NCI-H748 (cell line): ENCODE results near the gene SEC16A.

ENCODE experiments used
- DNase-seq: peaks from one replicate; lab custom pipeline; 2025; ENCODE audit not compliant: unreplicated experiment; lab: John Stamatoyannopoulos, UW

The SEC16A gene

DNA sequence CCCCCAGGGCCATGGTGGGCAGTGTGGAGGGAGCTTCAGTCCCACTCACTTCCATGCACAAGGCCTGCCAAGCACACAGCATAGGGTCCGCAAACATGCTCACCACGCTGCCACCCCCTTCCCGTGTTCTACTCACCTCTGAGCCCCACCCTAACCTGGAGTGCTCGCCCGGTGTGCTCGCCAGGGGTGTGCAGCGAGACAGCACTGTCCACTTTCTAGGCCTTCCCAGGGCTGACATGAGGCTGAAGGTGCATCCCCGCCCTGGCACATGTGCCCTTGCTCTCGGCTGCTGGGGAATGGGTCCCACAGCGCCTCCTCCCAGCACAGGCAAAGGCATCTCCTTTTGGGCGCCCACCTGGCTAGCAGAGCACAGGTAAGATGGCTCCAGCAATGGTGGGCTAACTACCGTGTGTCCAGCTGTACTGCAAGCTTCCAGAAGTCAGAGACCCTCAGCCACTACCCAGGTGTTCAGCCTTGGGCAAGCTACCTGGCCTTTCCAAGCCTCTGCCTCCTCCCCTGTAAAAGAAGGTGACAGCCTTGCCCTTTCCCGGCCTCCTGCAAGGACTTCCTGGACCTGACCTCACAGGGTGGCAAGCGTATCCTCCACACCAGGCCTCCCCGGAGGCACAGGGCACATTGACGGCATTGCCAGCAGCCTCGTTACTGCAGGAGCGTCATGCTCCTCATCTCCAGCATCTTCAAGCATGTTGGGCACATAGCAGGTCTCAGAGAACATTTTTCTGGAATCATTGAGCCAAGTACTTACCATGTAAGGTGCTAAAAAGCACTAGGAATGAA lies 4.2 kb upstream of the SEC16A start:
- no peak for DNase-seq

DNA sequence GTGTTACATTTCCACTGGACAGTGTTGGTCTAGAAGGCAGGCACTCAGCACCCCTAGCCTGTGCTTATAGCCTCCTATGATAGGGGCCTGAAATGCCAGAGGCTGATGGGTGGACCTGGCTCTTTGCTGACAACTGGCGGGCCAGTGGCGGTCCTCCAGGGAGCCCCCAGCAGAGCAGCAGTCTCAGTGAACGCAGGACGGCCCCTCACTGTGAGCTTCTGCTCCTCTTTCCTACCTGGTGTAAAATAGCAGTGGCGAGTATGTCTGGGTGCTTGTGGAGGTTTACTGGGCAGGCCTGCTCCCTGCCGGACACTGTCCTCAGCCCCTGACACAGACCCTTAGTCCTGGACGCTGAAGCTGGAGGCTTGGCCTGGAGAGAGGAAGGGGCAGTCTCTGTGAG lies 3.3 kb upstream of the SEC16A start:
- DNase-seq, result no peak

DNA sequence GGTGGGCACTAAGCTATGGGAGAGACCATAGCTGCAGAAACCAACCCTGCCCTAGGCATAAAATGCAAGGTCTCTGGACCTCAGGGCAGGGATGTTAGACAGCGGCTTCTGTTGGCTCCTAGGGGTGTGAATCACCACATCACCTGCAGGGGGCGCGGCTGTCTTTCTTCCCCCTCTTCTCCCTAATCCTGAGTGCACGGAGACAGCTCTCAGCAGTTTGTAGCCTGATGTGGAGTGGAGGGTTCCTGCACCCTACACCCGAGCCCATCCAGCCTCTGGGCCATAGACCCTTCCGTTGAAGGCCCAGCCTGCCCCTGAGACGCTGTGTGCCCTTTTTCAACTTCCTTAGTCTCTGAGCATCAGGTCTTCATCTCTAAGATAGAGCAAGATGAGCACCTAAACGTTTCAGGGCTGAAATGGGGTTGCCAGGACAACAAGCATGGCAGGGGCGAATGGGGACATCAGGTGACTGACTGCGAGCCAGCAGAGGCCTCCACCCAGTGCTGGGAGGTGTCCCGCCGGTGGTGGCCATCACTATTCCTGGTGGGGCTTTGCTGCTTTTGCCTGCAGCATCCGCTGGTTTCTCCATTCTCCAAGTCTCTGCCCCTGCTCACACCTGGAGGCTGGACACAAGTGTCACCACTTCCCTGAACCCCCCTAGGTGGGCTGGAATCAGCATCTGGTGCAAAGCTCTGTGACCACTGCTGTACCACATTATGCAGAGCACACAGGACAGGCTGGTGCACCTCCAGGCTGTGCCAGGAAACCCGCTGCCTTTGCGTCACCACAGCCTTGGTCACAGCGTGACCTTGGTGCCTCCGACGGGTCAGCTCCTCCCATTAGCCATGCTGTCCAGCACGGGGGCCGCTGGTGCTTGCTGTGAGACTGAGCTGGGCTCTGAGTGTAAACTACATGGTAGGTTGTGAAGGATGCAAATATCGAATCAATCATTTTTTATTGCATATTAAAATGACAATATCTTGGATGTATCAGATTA lies 2.5 kb upstream of the SEC16A start:
- peak; percentile 78 for DNase-seq

DNA sequence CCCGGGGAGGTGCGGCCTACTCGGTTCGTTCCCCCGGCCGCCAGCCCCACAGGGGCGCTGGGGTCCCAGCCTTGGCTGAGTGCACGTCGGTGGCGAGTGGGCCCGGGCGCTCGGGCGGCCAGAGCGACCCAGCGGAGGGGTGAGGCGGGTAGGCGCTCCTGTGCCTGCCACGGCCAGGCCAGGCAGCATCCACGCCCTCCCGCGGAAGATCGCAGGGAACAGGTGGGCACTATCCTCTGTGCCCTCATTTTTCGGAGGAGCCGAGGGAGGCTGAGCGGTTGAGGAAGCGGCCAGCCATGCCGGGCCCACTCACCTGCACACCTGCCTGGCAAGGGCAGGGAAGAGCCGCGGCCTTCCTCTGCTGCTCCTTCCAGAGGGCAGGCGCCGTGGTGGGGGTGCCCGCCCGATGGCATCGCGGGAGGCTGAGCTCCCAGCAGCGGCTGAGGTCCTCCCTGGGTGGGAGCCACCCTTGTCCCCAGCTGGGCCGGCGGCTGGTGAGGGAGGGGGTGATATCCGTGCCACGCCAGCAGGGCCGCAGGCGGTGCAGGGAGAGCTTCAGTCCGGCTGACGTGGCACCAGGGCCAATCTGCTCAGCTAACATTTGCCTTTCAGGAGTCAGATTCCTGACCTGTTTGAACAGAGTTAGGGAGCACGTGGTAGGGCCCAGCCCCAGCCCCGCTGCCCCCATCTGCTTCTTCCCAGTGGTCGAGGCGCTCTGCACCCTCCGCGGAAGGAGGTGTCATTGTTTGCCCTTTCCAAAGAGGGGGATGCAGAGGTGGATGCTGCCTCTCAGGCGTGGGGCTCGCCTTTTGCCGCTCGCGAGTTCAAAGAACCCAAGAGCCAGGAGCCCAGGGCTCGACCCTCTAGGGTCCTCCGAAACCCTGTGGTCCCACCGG lies 1.6 kb upstream of the SEC16A start:
- peak; percentile 48 for DNase-seq

DNA sequence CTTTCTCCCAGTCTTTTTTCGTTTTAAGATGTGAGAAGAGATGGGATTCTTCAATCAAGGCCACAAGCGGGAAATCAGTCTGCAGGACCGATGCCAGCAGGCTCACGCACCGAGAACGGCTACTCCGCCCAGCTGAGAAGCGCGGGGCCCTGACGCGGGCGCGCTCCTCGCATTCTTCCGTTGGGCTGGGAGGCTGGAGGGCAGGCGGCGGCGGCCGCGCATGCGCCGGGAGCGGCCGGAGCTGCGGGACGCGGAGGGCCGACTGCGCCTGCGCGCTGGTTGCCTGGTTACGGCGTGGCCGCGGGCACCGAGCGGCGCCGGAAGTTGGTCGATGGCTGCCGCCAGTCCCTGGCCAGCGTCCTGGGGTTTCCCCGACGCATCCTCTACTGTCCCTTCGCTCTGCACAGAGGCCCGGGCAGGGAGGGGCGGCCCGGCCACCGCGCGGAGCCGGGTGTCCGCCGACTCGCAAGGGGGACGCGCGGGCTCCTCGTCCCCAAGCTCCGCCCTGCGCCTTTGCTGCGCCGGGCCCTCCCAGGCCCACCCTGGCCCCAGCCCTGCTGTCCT lies 831 bp upstream of the SEC16A start:
- peak; percentile 93 for DNase-seq

DNA sequence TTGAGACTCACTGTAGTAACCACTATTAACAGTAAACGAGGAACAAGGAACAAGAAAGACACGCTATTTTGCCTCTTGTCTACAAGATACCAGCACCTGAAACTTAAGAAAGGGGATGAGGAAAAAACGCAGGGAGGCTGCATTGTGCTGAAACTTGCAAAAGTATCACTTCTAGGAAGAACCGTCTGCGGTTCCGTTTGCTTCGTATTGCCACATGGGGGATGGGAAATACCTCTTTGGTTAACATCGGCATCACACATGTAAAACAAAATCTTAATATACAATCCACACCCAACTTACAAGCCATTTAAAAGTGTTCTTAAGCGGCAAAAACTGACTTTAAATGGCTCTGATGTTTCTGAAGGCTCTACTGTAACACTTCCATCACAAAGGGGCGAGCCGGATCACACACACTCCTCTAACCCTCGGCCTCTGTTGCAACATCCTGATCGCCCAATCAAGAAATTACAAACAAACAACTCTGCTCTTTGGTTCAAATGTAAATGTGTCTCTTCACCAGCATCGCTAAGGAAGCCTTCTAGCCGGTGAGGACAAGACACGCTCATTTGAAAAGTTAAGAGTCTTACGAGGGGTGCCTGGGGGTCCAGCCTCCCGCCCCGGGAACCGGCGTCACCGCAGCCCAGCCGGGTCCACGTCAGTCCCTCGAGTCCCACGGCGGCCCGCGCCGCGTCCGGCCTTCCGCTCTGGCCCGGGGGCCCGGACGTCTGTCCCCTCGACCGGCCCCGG lies 621 bp downstream of the SEC16A start:
- DNase-seq, result peak; percentile 40

DNA sequence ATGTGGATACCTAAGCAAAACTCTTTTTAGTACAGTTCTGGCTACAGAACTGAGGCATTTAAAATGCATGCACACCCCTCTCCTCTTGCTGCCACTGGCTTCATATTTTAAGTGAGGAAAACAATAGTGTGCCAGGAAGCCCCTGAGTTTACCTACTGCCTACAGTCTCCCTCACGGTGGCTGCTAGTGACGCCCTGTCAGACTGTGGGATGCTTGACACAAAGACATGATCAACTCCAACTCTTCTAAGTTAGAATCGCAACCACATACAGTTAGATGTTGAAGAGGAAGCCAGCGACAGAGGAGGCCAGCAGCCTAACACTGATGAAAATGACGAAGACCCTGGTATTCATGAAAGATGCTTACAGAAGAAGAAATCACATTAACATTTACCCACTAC lies 1.3 kb downstream of the SEC16A start:
- no peak for DNase-seq

DNA sequence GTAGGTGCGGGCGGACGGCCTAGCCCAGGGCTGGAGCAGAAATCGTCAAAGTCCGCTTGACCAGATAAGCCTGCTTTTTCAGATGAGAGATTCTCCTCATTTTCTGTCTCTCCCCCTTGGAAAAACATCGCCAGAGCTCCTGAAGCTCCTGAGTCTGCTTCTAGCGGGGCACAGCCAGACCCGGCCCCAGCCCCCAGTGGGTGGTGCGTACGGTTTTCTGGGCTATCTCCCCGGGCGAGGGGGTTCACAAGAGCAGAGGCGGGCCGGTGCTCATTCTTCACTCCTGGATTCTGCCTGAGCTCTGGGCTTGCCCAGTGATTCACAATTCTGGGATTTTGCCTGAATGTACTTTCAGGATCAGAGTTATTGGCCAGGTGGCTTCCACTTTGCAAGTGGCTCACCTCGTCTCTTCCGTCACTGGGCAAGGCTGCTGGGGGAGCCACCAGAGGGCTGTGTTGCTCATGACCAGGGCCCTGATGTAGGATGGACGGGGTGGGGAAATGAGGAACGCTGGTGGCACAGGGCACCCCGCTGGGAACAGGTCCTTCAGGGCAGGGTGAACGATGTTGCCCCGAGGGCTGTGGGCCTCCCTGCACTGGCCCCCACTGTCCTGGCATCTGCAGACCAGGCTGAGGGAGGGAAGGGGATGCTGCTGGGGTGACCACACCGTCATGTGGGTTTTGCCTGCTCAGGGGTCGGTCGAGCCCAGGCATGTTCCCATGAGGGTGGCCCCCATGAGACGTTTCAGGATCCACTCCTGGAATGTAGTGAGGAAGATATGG lies 6.3 kb downstream of the SEC16A start:
- no peak for DNase-seq

DNA sequence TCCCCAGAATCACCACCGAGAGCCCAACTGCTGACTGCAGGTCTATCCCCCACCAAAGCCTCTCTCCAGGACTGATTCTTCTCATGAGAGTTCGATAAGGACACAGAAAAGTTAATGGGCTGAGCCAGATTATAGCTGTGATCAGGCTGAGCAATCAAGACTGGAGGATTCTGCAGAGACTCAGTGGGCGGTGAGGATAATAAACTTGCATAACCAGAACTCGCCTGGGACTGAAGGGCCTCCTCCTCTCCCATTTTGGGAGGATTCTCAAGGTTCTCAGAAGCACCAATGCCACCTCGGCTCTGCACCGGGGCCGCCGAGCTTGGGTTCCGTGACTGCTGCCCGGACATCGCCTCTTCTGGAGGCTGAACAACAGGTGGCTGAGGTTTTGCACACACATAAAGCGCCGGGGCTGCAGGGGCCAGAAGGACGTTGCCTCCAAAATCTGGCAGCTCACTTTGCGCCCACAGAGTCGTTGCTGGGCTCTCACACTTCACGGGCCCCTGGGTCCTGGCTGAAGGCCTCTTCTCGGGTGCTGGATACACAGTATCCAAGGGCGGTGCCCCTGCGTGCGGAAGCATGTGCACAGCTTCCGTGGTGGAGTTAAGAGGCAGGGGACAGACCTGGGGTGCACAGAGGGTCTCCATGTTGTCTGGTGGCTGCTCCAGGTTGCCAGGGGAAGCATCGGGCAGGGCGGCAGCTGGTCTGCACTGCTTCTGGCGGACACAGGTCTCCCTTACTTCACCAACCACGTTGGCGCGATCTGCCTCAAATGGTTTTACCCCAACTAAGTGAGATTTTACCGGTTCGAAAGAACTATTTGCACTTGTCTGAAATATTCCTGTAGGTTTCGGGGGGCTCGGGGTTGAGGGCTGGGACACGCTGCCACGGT lies 7.6 kb downstream of the SEC16A start:
- no peak for DNase-seq

DNA sequence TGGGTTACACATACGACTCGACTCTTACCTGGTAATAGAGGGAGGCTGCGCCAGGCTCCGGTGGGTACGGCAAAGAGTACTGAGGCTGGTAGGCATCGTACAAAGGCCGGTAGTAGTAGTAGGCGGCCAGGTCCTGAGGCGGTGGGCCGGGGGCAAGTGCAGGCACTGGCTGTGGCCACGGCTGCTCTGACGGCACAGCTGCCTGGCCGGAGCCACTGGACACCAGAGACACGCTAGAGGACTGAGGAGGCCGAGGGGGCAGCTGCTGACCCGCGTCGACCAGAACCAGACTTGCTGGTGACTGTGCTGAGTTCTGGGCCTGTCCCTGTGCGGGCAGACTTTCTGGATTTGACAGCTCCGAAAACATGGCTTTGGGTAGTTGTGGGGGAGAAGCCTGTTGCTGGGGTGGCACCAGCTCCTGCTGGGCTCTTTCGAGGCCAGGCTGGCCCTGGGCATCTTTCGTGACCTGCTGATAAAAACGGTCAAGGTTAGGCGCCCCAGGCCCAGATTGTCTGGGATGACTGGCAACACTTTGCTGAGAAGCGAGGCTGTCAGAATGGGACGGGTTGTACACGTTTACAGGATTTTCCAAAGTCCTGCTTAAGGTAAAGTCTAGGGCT lies 8.7 kb downstream of the SEC16A start:
- DNase-seq, result no peak

DNA sequence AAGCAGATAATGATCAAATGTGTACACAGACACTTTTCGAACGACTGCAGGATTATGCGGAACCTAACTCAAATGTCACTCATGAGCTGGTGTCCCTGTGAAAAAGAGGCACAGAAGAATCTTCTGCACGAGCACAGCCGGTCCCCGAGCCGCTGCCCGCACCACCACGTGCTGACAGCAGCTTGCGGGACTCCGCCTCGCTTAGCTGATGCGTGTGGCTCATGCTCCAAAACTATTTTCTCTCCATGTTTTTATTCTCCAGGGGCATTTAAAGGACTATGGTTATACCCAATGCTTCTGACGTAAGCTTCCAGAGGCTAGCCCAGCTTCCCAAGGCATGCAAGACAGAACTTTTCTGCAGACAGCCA lies 9.5 kb downstream of the SEC16A start:
- no peak for DNase-seq

DNA sequence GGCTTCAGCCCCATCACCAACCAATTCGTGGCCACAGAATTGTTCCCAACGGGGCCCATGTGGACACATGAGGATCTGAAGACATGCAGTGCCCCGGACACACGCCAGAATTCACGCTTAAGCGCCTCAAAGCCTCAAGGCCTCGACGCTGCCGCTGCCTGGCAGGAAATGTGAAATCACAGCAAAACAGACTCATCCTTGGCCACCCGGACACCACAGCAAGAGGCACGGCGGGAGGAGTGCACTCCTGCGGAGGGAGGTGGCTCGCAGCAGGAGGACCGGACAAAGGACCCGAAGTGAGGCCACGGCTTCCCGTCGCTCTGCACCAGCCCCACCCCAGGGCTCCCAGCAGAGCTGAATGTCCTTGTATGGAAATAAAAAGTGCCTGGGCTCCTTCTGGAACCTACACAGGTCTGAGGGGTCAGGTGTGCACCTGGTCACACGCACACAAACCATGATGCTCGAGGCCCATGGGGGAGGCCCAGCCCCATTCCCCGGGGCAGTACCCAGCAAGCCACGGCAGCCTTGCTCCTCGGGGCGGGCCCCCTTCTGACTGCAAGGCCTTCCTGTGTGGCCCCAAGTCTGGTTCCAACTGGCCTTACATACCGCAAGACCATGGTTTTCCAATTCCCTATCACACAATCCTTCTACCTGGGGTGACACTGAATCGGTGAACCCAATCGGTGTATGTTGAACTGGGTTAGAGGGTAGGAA lies 10.0 kb downstream of the SEC16A start:
- no peak for DNase-seq

DNA sequence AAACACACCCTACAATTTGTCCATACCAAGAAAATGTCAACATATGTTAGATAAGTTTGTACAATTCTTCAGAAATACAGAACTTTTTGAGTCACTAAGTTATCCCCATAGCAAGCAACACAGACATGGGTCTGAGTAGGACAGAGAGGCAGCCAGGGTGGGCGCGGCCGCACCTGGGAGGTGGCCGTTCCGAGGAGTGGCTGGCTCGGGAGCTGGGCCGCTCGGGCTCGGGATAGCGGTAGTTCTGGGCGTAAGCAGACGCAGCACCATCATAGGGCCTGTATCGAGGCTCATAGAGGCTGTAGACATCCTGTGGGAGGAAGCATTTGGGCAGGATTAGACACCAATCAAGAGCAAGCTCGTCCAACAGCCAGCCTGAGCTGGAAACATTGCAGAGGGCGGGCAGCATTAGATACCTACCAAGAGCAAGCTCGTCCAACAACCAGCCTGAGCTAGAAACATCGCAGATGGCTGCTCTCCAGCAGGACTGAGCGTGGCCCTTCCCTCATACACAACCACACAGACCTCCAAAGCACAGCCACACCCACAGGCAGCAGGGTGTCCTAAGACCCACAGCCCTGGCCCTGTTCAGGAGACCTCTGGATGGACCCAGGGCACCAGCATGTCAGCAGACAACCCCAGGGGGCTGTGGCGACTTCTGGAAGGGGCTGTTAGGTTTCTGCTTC lies 10.9 kb downstream of the SEC16A start:
- no peak for DNase-seq

DNA sequence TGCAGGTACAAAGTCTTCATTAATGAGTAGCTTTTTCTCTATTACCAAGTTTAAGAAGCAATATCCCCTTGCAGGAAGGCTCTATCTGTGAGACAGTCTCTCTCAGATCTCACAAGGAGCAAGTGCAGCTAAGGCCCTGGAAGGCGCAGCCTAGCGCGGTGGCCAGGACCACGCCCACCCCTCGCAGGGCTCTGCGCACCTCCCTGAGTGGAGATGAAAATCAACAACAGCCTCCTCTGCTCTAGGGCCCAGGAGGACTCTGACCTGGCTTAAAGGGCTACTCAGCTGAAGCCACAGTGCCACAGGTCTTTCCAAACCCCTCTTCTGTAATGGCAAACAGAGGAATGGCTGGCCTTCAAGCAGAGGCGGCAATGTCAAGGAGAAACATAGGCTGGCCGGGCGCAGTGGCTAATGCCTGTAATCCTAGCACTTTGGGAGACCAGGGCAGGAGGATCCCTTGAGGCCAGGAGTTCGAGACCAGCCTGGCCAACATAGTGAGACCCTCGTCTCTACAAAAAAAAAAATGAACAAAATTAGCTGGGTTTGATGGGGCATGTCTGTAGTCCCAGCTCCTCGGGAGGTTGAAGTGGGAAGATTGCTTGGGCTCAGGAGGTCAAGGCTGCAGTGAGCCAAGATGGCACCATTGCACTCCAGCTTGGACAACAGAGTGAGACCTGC lies 11.9 kb downstream of the SEC16A start:
- DNase-seq, result no peak

DNA sequence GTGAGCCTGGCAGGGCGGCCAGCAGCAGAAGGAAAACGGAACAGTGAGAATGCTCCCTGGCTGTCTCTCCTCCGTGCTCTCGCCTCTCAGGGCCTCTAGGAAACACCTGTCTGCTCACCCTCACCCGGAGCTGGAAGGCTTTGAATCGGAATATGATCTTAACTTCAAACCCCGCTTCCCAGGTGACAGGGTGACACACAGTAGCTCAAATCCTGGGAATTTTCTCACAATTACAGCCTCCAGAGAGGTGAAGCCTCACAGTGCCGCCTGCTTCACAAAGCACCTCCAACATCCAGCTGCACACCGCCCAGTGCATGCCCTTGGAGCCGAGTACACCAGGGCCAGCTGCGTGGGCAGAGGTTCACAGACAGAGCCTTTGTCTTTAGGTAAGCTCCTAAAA lies 12.5 kb downstream of the SEC16A start:
- no peak for DNase-seq

DNA sequence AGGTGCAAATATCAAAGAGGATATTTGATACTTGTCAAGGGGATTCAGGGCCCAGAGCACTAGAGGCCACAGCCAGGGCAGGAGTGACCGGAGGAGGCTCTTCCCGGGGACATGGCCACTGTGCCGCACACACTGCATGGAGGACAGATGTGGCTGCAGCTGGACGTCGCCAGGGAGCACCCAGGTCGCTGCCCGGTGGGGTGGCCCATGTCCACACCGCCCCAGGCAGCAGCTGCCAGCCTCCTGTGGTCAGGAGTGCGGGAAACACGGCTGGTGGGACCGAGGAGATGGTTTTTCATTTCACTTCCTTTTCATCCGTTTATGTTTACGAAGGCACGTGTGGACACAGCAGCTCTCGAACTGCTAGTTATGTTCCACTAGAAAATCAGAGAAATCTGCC lies 15.1 kb downstream of the SEC16A start:
- DNase-seq, result no peak
